GM21825 (cell line): ENCODE measurements around the gene THSD4.

Experiments
- ATAC-seq: cut with Tn5 transposase; IDR thresholded peaks from one replicate; pipeline ENCODE4 v1.9.1; 2021; ENCODE audit warnings: mild to moderate bottlenecking, moderate library complexity; ENCODE audit not compliant: unreplicated experiment

The THSD4 gene

GRCh38 chr15:71788646-71789579, 673.6 kb downstream of the THSD4 start:
- no peak for ATAC-seq

- ATAC-seq: no peak
Observed at GRCh38 chr15:71789616-71790015, 674.3 kb downstream of the THSD4 start.

- no peak for ATAC-seq
Observed at GRCh38 chr15:71790081-71790480, 674.8 kb downstream of the THSD4 start.

- no peak for ATAC-seq
Observed at GRCh38 chr15:71791975-71792374, 676.7 kb downstream of the THSD4 start.

GRCh38 chr15:71792521-71792920, 677.2 kb downstream of the THSD4 start:
- no peak for ATAC-seq

GRCh38 chr15:71798641-71799040, 683.4 kb downstream of the THSD4 start:
- ATAC-seq: no peak

GRCh38 chr15:71800190-71800589, 684.9 kb downstream of the THSD4 start:
- ATAC-seq: no peak

GRCh38 chr15:71800835-71801745, 685.8 kb downstream of the THSD4 start:
- no peak for ATAC-seq

GRCh38 chr15:71801935-71802655, 686.8 kb downstream of the THSD4 start:
- ATAC-seq: no peak

GRCh38 chr15:71802770-71803169, 687.5 kb downstream of the THSD4 start:
- ATAC-seq: no peak

- ATAC-seq: no peak
Observed at GRCh38 chr15:71804226-71804625, 689.0 kb downstream of the THSD4 start.

GRCh38 chr15:71804695-71805470, 689.6 kb downstream of the THSD4 start:
- ATAC-seq: no peak

GRCh38 chr15:71806452-71806931, 691.2 kb downstream of the THSD4 start:
- ATAC-seq: no peak

GRCh38 chr15:71807125-71807629, 691.9 kb downstream of the THSD4 start:
- ATAC-seq: no peak

- no peak for ATAC-seq
Observed at GRCh38 chr15:71807691-71808091, 692.4 kb downstream of the THSD4 start.

- ATAC-seq: no peak
Observed at GRCh38 chr15:71808311-71809020, 693.2 kb downstream of the THSD4 start.

- ATAC-seq: no peak
Observed at GRCh38 chr15:71809346-71809745, 694.1 kb downstream of the THSD4 start.

GRCh38 chr15:71810256-71811035, 695.2 kb downstream of the THSD4 start, which contains the start of gene NR2E3:
Gene NR2E3, plus strand, starts transcription at chr15:71810554. Its CDS starts 190 bp downstream, at chr15:71810744.
- no peak for ATAC-seq
